ENCODE results near the gene TPH1.
A peak's percentile ranks its signal among the peaks of the same experiment; 100 is the strongest.
"Not testable (repeated sequence)": the region's sequence is repeated elsewhere in the genome, so short reads cannot be mapped to it uniquely, and the experiment has no call there.

Gene TPH1

DNA sequence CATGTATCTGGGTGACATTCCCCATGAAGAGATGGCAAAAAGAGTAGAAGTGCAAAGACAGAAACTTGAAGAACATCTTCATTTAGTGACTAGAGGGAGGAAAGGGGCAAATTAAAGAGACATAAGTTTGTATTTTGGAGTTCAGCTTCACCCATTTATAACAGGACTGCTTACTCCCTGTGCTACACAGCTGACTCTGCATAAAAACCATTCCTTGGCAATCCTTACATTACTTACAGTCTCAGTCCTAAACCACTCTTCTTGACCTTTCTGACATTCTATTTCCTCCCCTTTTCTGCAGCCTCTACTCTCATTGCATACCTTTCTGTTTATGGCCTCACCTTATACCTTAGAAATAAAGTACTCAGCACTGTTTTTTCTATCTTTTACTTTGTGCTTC, 26.4 kb downstream of the TPH1 start:
- DNase-seq (ENCODE audit: low spot score) = no peak

DNA sequence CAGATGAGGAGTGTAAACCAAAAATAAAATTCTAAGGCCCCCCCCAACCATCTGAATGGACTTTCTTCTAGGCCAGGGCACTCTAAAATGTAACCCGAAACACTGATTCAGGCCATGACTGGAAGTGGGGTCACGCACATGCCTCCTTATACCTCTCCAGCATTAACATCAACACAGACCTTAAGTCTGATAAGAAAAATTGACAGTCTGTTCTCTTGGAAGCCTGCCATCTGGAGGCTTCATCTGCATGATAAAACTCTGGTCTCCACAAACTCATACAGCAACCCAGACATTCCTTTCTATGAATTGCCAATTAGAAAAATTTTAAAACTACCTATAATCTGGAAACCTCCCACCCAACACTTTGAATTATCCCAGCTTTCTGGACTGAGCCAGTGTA, 29.3 kb downstream of the TPH1 start:
- DNase-seq (ENCODE audit: low spot score) = no peak

DNA sequence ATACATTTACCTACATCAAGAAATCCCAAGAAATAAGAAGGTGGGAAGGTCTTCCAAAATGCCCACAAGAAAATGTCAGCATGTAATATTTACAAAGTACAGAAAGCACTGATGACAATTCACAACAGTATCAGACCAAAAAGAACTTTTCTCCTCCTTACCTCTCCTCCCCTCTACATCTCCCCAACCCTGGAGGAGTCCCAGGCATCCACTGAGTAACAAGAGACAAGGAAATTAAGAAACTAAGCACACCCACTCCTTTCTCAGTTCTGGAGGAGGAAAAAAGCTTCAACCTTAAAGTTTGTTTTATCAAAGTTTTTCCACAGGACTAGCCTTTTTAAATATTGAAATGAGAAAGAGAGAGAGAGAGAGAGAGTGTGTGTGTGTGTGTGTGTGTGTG, 31.2 kb downstream of the TPH1 start:
- no peak for DNase-seq (ENCODE audit: low spot score)

DNA sequence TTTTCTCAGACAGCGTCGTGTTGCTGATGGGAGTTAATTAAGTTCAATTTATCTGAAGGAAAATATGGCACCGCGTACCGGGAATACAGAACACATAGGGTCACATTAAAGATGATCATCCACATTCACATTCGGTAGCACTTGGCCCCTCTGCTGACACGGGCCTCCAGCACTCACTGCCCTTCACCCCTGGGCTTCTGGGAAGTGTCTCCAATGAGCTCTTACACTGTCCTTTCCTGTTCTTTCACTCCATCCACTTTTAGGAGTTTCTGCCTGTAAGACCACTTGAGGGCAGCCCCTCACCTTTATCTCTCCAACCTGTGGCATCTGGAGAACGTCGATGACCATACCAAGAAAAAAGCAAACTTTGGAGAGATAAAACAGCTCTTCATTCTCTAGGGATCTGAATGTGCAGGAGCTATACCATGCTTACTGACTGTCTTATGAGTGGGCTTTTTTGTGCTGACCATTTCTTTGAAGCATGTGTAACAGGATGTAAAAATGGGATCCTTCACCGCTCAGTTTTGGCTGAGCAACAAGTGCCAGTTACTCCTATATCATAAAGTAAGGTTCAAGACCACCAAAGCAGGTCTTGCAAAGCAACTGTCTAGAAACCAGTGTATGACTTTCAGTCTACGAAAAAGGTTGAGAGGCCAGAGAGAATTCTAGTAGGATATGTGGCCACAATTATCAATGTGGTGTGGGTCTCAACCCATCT, 32.1 kb downstream of the TPH1 start:
- DNase-seq (ENCODE audit: low spot score) = peak; percentile 24

DNA sequence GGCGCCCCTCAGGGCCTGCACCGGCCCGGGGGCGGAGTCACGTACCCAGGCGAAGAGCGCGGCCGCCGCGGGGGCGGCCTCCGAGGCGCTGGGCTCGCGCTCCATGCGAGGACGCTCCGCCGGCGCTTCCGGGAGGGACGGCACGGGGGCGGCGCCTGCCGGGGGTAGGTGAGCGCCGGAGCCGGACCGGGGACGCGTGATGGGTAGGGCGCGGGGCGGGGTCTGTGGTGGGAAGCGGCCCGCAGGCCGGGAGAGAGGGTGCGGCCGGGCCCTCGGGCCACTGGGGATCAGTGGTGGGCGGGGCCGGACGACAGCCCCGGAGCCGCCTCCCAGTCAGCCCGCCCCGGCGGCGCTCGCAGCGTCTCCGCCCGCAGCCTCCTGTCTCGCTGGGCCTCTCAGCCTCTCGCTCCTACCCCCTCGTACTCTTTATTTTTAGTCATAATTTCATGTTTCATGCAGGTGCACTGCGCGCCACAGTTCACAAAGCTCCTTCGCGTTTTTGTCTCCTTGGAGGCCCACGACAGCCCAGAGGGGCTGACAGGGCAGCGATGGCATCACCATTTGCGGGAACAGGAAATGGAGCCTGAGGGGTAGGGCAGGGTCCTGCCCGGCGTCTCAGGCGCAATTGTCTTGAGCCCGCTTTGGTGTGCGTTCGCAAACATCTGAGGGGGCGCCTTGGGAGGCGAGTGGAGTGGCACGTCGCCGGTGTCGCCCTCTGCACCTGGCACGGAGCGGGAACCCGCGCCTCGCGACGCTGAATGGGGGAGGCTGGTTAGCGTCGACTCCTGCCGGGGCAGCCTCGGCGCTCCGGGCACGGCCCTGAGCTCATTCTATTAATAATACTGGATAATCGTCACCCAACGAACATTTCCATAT, 32.9 kb downstream of the TPH1 start, which contains the start of gene SERGEF:
SERGEF (minus strand) TSS at position 142 of the 876 bp plus-strand sequence; CDS start at position 105, 37 bp downstream.
- peak; percentile 91 for DNase-seq (ENCODE audit: low spot score)

DNA sequence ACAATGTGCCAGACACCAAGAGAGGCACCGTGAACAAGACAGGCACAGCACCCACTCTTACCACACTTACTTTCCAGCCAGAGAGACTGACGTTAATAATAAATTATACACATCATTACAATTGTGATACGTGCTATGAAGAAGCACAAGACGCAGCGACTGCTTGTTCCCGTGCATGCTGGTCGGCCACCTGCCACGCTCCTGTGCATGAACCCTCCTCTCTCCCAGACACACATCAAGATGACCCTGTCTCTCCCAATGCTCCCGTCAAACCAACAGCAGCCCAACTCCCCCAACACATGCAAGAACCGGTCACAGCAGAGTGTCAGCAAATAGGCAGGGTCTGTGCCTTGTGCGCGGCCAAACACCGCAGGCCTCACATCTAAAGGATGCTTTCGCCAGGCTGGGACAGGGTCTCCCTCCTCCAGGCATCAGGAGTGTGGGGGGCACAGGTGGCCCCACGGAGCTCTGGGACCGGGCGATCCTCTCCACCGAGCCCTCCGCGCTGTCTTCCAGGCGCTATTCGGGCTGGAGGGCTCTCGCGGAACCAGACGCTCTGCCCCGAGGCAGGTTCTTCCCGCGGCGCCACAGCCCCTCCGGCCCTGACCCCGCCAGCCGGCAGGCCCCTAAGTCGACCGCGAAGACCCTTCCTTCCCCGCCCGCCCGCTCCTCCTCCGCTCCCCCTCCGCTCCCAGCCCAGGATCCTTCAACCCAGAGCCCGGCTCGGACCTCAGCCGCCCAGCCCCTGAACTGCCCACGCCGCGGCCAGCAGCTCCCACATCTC, 33.8 kb downstream of the TPH1 start:
- DNase-seq (ENCODE audit: low spot score) = peak; percentile 52

DNA sequence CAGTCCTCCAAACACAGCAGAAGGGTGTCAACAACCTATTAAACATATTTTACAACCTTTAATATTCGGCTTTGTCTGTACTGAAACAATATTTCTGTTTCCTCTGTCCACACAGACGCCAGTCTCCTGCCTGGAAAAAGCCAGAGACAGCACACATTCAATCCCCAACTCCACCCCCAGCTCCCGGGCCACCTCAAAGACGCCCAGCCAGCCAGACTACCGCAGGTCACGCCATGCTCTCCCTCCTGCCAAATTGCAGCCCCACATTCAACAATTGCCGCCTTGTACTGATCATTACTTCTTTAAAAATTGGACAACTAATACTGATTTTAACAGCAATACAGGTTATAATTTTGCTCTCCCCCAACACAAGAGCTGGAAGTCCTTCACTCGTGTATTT, 34.4 kb downstream of the TPH1 start:
- no peak for DNase-seq (ENCODE audit: low spot score)

DNA sequence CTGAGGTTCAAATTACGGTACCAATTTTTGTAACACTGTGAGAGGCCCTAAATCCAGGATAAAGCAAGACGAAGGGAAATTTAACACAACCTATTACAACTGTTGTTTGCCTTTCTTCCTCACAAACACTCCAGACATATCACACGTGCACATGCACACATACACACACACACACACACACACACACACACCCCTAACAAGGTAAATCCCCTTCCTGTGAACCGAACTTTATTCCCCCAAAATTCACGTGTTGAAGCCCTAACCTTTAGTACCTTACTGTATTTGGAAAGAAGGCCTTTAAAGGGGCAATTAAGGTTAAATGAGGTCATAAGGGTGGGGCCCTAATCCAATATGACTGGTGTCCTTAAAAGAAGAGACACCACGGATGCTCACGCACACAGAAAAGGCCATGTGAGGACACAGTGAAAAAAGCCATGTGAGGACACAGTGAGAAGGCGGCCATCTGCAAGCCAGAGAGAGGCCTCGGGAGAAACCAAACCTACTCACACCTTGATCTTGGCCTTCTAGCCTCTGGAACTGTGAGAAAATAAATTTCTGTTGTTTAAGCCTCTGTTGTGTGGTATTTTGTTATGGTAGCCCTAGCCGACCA, 35.0 kb downstream of the TPH1 start:
- DNase-seq (ENCODE audit: low spot score) = no peak

DNA sequence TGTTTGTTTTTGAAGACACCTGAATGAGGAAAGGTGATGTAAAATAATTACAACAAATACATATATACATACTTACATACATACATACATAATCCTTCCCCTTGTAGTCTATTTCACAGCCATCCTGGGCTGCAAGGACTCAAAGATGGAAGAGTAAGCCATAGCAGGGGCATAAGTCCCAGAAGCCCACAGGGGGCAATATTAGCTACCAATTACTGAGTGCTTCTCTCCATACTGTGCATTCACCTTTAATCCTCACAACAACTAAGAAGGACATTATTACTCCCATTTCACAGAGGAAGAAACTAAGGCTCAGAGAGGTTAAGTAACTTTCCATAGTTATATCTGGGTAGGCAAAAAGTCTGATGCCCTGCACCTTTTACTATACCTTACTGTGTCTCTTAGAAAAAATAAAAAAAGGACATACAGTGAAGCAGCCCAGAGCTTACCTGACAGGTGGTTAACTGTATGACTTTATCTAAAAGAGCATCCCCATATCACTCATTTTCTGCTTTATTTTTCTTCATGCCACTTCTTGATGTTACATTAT, 35.9 kb downstream of the TPH1 start:
- no peak for DNase-seq (ENCODE audit: low spot score)

DNA sequence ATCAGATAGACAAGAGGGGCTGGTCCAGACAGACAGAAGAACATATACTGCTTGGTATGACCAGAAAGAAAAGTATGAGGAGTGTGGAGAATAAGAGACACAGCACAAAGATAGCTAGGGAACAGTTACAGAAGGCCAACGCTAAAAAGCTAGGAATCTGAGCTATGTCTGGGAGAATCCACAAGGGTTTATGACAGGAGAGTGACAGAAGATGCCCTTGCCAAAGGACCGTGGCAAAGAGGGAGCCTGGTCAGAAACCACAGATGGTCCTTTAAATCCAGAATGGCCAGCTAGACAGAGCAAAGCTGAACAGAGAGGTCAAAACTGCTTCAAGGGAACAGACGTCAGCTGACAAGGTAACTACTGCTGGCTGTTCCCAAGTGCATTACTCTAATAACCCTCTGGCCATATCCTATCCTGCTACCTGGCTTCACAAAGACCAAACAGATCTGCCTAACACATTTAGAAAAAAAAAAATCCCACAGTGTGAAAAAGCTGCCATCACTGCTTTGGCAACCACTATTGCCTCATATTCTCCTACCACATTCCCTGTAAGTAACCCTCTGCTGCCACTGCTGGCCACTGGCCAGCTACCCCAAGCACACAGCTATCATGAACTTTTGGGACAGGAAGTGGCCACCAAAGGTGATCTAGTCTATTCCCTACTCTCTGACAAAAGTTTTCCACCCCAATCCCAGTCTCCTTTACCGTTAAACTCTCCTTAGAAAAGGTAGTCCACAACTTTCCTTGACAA, 40.5 kb downstream of the TPH1 start:
- DNase-seq (ENCODE audit: low spot score) = no peak

DNA sequence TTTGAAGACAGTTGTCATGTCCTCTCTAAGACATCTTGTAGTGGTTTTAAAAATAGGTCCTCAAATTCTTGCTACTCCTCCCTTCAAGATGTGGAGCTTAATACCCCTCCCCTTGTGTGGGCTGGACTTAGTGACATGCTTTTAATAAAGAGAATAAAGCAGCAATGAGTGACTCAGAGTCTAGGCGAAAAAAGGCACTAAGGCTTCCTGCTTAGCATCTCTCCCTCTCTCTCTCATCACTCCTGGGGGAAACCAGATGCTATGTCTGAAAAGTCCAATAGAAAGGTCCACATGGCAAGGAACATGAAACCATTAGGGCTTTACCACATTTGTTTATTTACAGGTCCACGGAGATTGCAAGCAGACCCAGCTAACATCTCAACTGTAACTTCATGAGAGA, 44.9 kb downstream of the TPH1 start:
- DNase-seq (ENCODE audit: low spot score) = no peak

DNA sequence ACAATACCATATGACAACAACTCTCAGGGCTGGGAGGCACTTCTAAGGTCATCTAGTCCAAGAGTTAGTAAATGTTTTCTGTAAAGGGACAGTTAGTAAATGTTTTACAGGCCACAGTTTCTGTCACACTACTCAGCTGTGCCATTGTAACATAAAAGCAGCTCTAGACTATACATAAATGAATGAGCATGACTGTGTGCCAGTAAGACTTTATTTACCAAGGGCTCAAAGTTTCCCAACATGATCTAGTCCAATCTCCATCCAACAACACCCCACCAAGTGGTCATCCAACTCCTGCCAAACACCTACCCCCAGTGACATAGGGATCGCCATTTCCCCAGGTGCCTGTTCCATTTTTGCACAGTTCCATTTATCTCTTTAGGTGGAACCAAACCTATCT, 45.3 kb downstream of the TPH1 start:
- DNase-seq (ENCODE audit: low spot score) = no peak

DNA sequence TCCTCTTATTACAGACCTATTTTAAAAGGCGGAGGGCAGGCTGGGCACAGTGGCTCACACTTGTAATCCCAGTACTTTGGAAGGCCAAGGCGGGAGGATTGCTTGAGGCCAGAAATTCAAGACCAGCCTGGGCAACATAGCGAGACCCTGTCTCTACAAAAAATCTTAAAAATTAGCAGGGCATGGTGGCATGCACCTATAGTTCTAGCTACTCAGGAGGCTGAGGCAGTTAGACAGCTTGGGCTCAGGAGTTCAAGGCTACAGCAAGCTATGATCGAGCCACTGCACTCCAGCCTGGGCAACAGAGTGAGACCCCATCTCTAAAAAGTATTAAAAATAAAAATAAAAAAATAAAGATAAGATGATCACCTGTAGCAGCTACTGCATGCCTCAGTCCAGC, 45.9 kb downstream of the TPH1 start:
- DNase-seq (ENCODE audit: low spot score) = not testable (repeated sequence)

Measured in RKO (cell line).